HG03575 (cell line): ENCODE results near the gene PEX26.
"Not testable (repeated sequence)": the region's sequence is repeated elsewhere in the genome, so short reads cannot be mapped to it uniquely, and the experiment has no call there.

Experiments
- ATAC-seq: cut with Tn5 transposase; IDR thresholded peaks from one replicate; pipeline ENCODE4 v1.9.1; 2021; ENCODE audit not compliant: unreplicated experiment, insufficient number of reproducible peaks, low FRiP score; ENCODE audit errors: extremely low read depth

Gene PEX26

GRCh38 chr22:18055619-18056160, 22.1 kb upstream of the PEX26 start:
- no peak for ATAC-seq

GRCh38 chr22:18056161-18056666, 21.6 kb upstream of the PEX26 start:
- no peak for ATAC-seq

- no peak for ATAC-seq
Measured at GRCh38 chr22:18056807-18057474, 20.8 kb upstream of the PEX26 start.

- ATAC-seq = peak; percentile 45
Measured at GRCh38 chr22:18057568-18058209, 20.1 kb upstream of the PEX26 start.

- no peak for ATAC-seq
Measured at GRCh38 chr22:18058371-18059093, 19.3 kb upstream of the PEX26 start.

GRCh38 chr22:18059094-18059417, 18.7 kb upstream of the PEX26 start:
- no peak for ATAC-seq

- no peak for ATAC-seq
Measured at GRCh38 chr22:18059473-18059872, 18.3 kb upstream of the PEX26 start.

GRCh38 chr22:18059991-18060390, 17.8 kb upstream of the PEX26 start:
- no peak for ATAC-seq

GRCh38 chr22:18060646-18061620, 16.9 kb upstream of the PEX26 start:
- ATAC-seq = no peak

GRCh38 chr22:18062421-18062820, 15.4 kb upstream of the PEX26 start:
- no peak for ATAC-seq

- ATAC-seq = no peak
Measured at GRCh38 chr22:18063306-18063705, 14.5 kb upstream of the PEX26 start.

GRCh38 chr22:18063715-18064114, 14.1 kb upstream of the PEX26 start:
- ATAC-seq = not testable (repeated sequence)

- ATAC-seq = no peak
Measured at GRCh38 chr22:18064636-18065035, 13.2 kb upstream of the PEX26 start.

- ATAC-seq = no peak
Measured at GRCh38 chr22:18065256-18065655, 12.5 kb upstream of the PEX26 start.

- no peak for ATAC-seq
Measured at GRCh38 chr22:18066181-18066859, 11.5 kb upstream of the PEX26 start.

- ATAC-seq = no peak
Measured at GRCh38 chr22:18067121-18067520, 10.7 kb upstream of the PEX26 start.

- ATAC-seq = no peak
Measured at GRCh38 chr22:18067548-18068341, 10.0 kb upstream of the PEX26 start.
